Muscle of arm (tissue), 14 donors: ENCODE data around the gene HNRNPUL1. TPM values are rescaled to one million over a fixed set of nuclear protein-coding genes. Genes with fewer than 3 reads are reported as not detected.
"Not testable (repeated sequence)": the region's sequence is repeated elsewhere in the genome, so short reads cannot be mapped to it uniquely, and the experiment has no call there.

ENCODE experiments used
- DNase-seq: peaks from one replicate; pipeline ENCODE4 v3.0.0-alpha.2; 2013
- long read RNA-seq, 11 donors: transcript quantifications; one replicate each; lab custom pipeline, GENCODE V29; 2026
- polyA plus RNA-seq, 12 donors: library from polyadenylated mRNA; unstranded; fragments of 120-200 nt; gene quantifications; one replicate each; pipeline ENCODE4 v1.2.1, GENCODE V29; 2013; ENCODE audit not compliant: insufficient read length in 12 of 12

Gene HNRNPUL1
- polyA plus RNA-seq, result 1,000 to 10,000 TPM in 1 of 12 donors, 100 to 1,000 TPM in 11; 136 to 1,638 (median 158) TPM
- long read RNA-seq, donor 1, partial matches to known transcripts, result 117 of 135 reads
- long read RNA-seq, donor 1, other reads (novel, unspliced or antisense), result 12 of 135 reads
- long read RNA-seq, donor 2, partial matches to known transcripts, result 91 of 96 reads
- long read RNA-seq, donor 2, other reads (novel, unspliced or antisense), result 0 of 96 reads
- long read RNA-seq, donor 3, partial matches to known transcripts, result 49 of 53 reads
- long read RNA-seq, donor 3, other reads (novel, unspliced or antisense), result 0 of 53 reads
- long read RNA-seq, donor 4, partial matches to known transcripts, result 38 of 41 reads
- long read RNA-seq, donor 4, other reads (novel, unspliced or antisense), result 0 of 41 reads
- long read RNA-seq, donor 5, transcript HNRNPUL1-204 (15 exons, 3,555 nt), result major isoform, 8 of 114 reads
- long read RNA-seq, donor 5, partial matches to known transcripts, result 100 of 114 reads
- long read RNA-seq, donor 5, other reads (novel, unspliced or antisense), result 0 of 114 reads
- long read RNA-seq, donor 6, partial matches to known transcripts, result 40 of 47 reads
- long read RNA-seq, donor 6, other reads (novel, unspliced or antisense), result 0 of 47 reads
- long read RNA-seq, donor 7, partial matches to known transcripts, result 24 of 28 reads
- long read RNA-seq, donor 7, other reads (novel, unspliced or antisense), result 0 of 28 reads
- long read RNA-seq, donor 8, transcript HNRNPUL1-204 (15 exons, 3,555 nt), result major isoform, 5 of 144 reads
- long read RNA-seq, donor 8, partial matches to known transcripts, result 134 of 144 reads
- long read RNA-seq, donor 8, other reads (novel, unspliced or antisense), result 0 of 144 reads
- long read RNA-seq, donor 9, partial matches to known transcripts, result 48 of 51 reads
- long read RNA-seq, donor 9, other reads (novel, unspliced or antisense), result 0 of 51 reads
- long read RNA-seq, donor 10, transcript HNRNPUL1-204 (15 exons, 3,555 nt), result major isoform, 9 of 118 reads
- long read RNA-seq, donor 10, partial matches to known transcripts, result 103 of 118 reads
- long read RNA-seq, donor 10, other reads (novel, unspliced or antisense), result 0 of 118 reads
- long read RNA-seq, donor 11, partial matches to known transcripts, result 155 of 168 reads
- long read RNA-seq, donor 11, other reads (novel, unspliced or antisense), result 9 of 168 reads

- peak; percentile 100 for DNase-seq
These were observed at the start of gene HNRNPUL1 for GRCh38 chr19:41263850-41264580. Gene HNRNPUL1 (plus strand): TSS chr19:41264372. CDS start chr19:41264504, 132 bp downstream.

GRCh38 chr19:41217741-41218140 lies 46.4 kb upstream of the HNRNPUL1 start:
- DNase-seq, result no peak

- DNase-seq, result no peak
These were observed 45.9 kb upstream of the HNRNPUL1 start for GRCh38 chr19:41218249-41218614.

- peak; percentile 88 for DNase-seq
These were observed 45.3 kb upstream of the HNRNPUL1 start, which contains the start of gene AXL for GRCh38 chr19:41218615-41219507. Gene AXL (plus strand): TSS chr19:41219223. CDS start chr19:41219393, 170 bp downstream.

- DNase-seq, result no peak
These were observed 44.1 kb upstream of the HNRNPUL1 start for GRCh38 chr19:41219924-41220567.

- no peak for DNase-seq
These were observed 43.4 kb upstream of the HNRNPUL1 start for GRCh38 chr19:41220811-41221210.

GRCh38 chr19:41221514-41222205 lies 42.5 kb upstream of the HNRNPUL1 start:
- no peak for DNase-seq

- no peak for DNase-seq
These were observed 41.9 kb upstream of the HNRNPUL1 start for GRCh38 chr19:41222240-41222639.

GRCh38 chr19:41223431-41224234 lies 40.5 kb upstream of the HNRNPUL1 start:
- no peak for DNase-seq

- DNase-seq, result no peak
These were observed 39.5 kb upstream of the HNRNPUL1 start for GRCh38 chr19:41224632-41225031.

- DNase-seq, result peak; percentile 87
These were observed 38.7 kb upstream of the HNRNPUL1 start for GRCh38 chr19:41225238-41226052.

GRCh38 chr19:41226053-41226873 lies 37.9 kb upstream of the HNRNPUL1 start:
- DNase-seq, result peak; percentile 58

- no peak for DNase-seq
These were observed 37.2 kb upstream of the HNRNPUL1 start for GRCh38 chr19:41226874-41227390.

- no peak for DNase-seq
These were observed 35.7 kb upstream of the HNRNPUL1 start for GRCh38 chr19:41228486-41228885.

GRCh38 chr19:41229338-41229737 lies 34.8 kb upstream of the HNRNPUL1 start:
- DNase-seq, result not testable (repeated sequence)
